Measurements from ENCODE around the gene SH2D1B.

SH2D1B gene

DNA sequence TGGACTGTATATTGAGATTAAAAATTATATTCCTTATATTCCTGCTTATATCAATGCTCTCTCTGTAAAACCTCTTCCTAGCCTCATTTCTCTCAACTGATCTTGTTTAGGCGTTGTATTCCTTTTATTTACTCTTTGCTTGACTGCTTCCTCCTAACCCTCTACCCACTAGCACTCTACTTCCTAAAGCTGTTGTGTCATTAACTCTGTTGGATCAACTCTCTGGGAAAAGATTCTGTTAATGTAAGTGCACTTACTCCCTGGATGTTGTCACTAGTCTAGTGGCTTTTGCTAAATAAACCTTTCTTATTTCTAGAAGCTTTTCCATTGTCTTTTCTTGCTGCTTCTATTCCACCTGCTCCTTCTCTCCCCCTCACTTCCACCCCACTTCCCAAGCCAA, 41.8 kb downstream of the SH2D1B start:
- Histone ChIP-seq H3K27me3 (ENCODE audit: insufficient read depth, low read length) (peaks cover 4% of the 10 kb centered on the region; the same call in 1 of the 2 replicates), H3K4me3 (ENCODE audit: low read depth, low read length, poor library complexity, severe bottlenecking) (no peak overlapping the region), H2AFZ (ENCODE audit: low read length) (no peak overlapping the region), H3K27ac (ENCODE audit: low read depth, low read length, poor library complexity, severe bottlenecking) (no peak overlapping the region), H3K9me3 (ENCODE audit: low read length) (no peaks in the 10 kb centered on the region), H3K9ac (ENCODE audit: low read length) (no peak overlapping the region), H3K4me2 (ENCODE audit: low read length) (no peak overlapping the region), H3F3A (ENCODE audit: insufficient read depth, low read length) (no peaks in the 10 kb centered on the region), H3K36me3 (ENCODE audit: insufficient read depth, low read length) (no peaks in the 10 kb centered on the region), H4K20me1 (ENCODE audit: insufficient read depth, low read length) (no peaks in the 10 kb centered on the region), H3K4me1 (ENCODE audit: insufficient read depth, low read length, severe bottlenecking) (no peaks in the 10 kb centered on the region), H3K79me2 (ENCODE audit: insufficient read depth, low read length) (no peaks in the 10 kb centered on the region), H3K9me2 (ENCODE audit: low read depth, low read length) (no peaks in the 10 kb centered on the region)
- TF ChIP-seq EZH2 (IDR thresholded peaks at IDR 0.05; ENCODE audit: borderline replicate concordance, low read length): no peak
- TF ChIP-seq, protein P1, sequence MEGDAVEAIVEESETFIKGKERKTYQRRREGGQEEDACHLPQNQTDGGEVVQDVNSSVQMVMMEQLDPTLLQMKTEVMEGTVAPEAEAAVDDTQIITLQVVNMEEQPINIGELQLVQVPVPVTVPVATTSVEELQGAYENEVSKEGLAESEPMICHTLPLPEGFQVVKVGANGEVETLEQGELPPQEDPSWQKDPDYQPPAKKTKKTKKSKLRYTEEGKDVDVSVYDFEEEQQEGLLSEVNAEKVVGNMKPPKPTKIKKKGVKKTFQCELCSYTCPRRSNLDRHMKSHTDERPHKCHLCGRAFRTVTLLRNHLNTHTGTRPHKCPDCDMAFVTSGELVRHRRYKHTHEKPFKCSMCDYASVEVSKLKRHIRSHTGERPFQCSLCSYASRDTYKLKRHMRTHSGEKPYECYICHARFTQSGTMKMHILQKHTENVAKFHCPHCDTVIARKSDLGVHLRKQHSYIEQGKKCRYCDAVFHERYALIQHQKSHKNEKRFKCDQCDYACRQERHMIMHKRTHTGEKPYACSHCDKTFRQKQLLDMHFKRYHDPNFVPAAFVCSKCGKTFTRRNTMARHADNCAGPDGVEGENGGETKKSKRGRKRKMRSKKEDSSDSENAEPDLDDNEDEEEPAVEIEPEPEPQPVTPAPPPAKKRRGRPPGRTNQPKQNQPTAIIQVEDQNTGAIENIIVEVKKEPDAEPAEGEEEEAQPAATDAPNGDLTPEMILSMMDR (IDR thresholded peaks at IDR 0.05; ENCODE audit: low read length): no peak

DNA sequence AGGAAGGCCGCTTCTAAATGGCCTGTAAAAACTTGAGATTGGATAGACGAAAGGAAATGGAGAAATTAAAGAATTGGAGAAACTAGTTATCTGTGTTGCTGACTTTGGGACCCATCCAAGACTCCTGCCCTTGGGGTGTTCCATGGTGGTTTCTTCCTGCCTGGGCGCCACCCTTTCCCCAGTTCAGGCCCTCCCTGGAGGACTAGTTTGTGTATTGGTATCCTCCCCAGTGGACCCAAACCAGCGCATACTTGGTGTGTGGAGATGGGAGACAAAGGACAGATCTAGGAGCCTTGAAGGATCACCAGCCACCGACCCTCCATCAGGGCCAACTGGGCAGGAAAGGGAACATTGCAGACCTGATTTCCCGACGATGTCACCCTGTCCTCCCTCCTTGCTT, 42.4 kb downstream of the SH2D1B start:
- H3K9me2 ChIP-seq (ENCODE audit: low read depth, low read length): no peaks in the 10 kb centered on the region
- no peak overlapping the region for H3K4me3 ChIP-seq (ENCODE audit: low read depth, low read length, poor library complexity, severe bottlenecking)

DNA sequence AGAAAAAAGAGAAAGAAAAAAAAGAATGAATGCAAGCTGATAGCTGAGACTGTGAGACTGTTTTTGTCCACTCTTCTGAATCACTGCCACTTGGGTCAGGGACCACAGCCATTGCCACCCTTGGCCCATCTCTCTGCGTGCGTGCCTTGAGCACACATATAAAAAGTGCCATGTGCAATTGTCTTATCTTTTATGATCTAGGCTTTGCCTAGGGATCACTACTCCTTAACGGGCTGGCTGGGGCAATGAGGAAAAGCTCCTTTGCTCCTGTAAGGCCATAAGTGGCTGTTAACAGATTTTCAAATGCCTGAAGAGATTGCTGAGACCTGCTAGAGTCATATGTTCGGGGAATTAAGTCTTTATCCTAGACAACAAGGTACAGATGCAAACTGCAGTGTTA, 43.5 kb downstream of the SH2D1B start:
- H3K9ac ChIP-seq (ENCODE audit: low read length): no peak overlapping the region
- no peak overlapping the region for H3K4me2 ChIP-seq (ENCODE audit: low read length)
- H3K27me3 ChIP-seq (ENCODE audit: insufficient read depth, low read length): peaks cover 4% of the 10 kb centered on the region; the same call in 1 of the 2 replicates
- no peaks in the 10 kb centered on the region for H3K9me3 ChIP-seq (ENCODE audit: low read length)
- H3K27ac ChIP-seq (ENCODE audit: low read depth, low read length, poor library complexity, severe bottlenecking): no peak overlapping the region
- no peaks in the 10 kb centered on the region for H4K20me1 ChIP-seq (ENCODE audit: insufficient read depth, low read length)
- no peak overlapping the region for H3K4me3 ChIP-seq (ENCODE audit: low read depth, low read length, poor library complexity, severe bottlenecking)
- no peak overlapping the region for H2AFZ ChIP-seq (ENCODE audit: low read length)
- H3K4me1 ChIP-seq (ENCODE audit: insufficient read depth, low read length, severe bottlenecking): no peaks in the 10 kb centered on the region
- H3K9me2 ChIP-seq (ENCODE audit: low read depth, low read length): no peaks in the 10 kb centered on the region
- H3K36me3 ChIP-seq (ENCODE audit: insufficient read depth, low read length): no peaks in the 10 kb centered on the region
- no peak for TF ChIP-seq EZH2 (IDR thresholded peaks at IDR 0.05; ENCODE audit: borderline replicate concordance, low read length)
- TF ChIP-seq, protein P1 (IDR thresholded peaks at IDR 0.05; ENCODE audit: low read length): no peak
- no peaks in the 10 kb centered on the region for H3K79me2 ChIP-seq (ENCODE audit: insufficient read depth, low read length)
- no peaks in the 10 kb centered on the region for H3F3A ChIP-seq (ENCODE audit: insufficient read depth, low read length)

More for the DNA sequence above, 42.4 kb downstream of the SH2D1B start:
- H3K27ac ChIP-seq (ENCODE audit: low read depth, low read length, poor library complexity, severe bottlenecking): no peak overlapping the region
- no peak for TF ChIP-seq EZH2 (IDR thresholded peaks at IDR 0.05; ENCODE audit: borderline replicate concordance, low read length)
- TF ChIP-seq, protein P1 (IDR thresholded peaks at IDR 0.05; ENCODE audit: low read length): no peak
- no peaks in the 10 kb centered on the region for H3K9me3 ChIP-seq (ENCODE audit: low read length)
- H3K36me3 ChIP-seq (ENCODE audit: insufficient read depth, low read length): no peaks in the 10 kb centered on the region
- H3K27me3 ChIP-seq (ENCODE audit: insufficient read depth, low read length): peaks cover 4% of the 10 kb centered on the region; the same call in 1 of the 2 replicates
- no peak overlapping the region for H3K9ac ChIP-seq (ENCODE audit: low read length)
- no peaks in the 10 kb centered on the region for H3K4me1 ChIP-seq (ENCODE audit: insufficient read depth, low read length, severe bottlenecking)
- H4K20me1 ChIP-seq (ENCODE audit: insufficient read depth, low read length): no peaks in the 10 kb centered on the region
- no peaks in the 10 kb centered on the region for H3K79me2 ChIP-seq (ENCODE audit: insufficient read depth, low read length)
- H3F3A ChIP-seq (ENCODE audit: insufficient read depth, low read length): no peaks in the 10 kb centered on the region
- H3K4me2 ChIP-seq (ENCODE audit: low read length): no peak overlapping the region
- H2AFZ ChIP-seq (ENCODE audit: low read length): no peak overlapping the region

Measured in OCI-LY1 (cell line).